WTC11 (cell line): ENCODE data around the gene CRTC2. TPM values are rescaled to one million over a fixed set of nuclear protein-coding genes. Genes with fewer than 3 reads are reported as not detected.
"Not testable (repeated sequence)": the region's sequence is repeated elsewhere in the genome, so short reads cannot be mapped to it uniquely, and the experiment has no call there.

Source experiments
- ATAC-seq: fragments of 200-7000 bp; cut with Tn5 transposase; 2 replicates; pipeline ENCODE4 v1.10.0; 2021; ENCODE audit warnings: mild to moderate bottlenecking, moderate library complexity
- CTCF ChIA-PET: fragments of 300-600 bp; sonication (Branson Sonifier 250); formaldehyde crosslinking; loops from one replicate; lab custom pipeline; 2021; ENCODE audit warnings: antibody characterized with exemption; lab: Charles Lee
- POLR2A ChIA-PET: fragments of 350-600 bp; sonication (Branson Sonifier 250); formaldehyde crosslinking; loops from one replicate; lab custom pipeline; 2021; ENCODE audit warnings: antibody characterized with exemption; lab: Charles Lee
- DNase-seq: peaks from one replicate; pipeline ENCODE4 v3.0.0; 2021; ENCODE audit warnings: low spot score
- H3K27ac Mint-ChIP-seq: 2 replicates; pipeline ENCODE4 v1.8.0; 2021; ENCODE audit warnings: mixed read lengths
- H3K27me3 Mint-ChIP-seq: 2 replicates; pipeline ENCODE4 v1.8.0; 2021; ENCODE audit warnings: low read depth, mild to moderate bottlenecking, moderate library complexity, mixed read lengths
- H3K36me3 Mint-ChIP-seq: 2 replicates; pipeline ENCODE4 v1.8.0; 2021; ENCODE audit warnings: mixed read lengths
- H3K4me1 Mint-ChIP-seq: 2 replicates; pipeline ENCODE4 v1.8.0; 2022; ENCODE audit warnings: mixed read lengths
- H3K4me3 Mint-ChIP-seq: 2 replicates; pipeline ENCODE4 v1.8.0; 2021; ENCODE audit warnings: mild to moderate bottlenecking, moderate library complexity, mixed read lengths
- H3K9me3 Mint-ChIP-seq: 2 replicates; pipeline ENCODE4 v1.8.0; 2021; ENCODE audit warnings: mixed read lengths
- CREB1 ChIP-seq: sonication (generic); formaldehyde crosslinking; IDR thresholded peaks from 2 replicates; pipeline ENCODE4 v1.8.0; 2023; ENCODE audit warnings: mild to moderate bottlenecking, missing genetic modification reagents
- ELF4 ChIP-seq: sonication (generic); formaldehyde crosslinking; IDR thresholded peaks from 2 replicates; pipeline ENCODE4 v1.8.1; 2022; ENCODE audit warnings: low read depth, mild to moderate bottlenecking, moderate library complexity, missing genetic modification reagents
- ESRRA ChIP-seq: sonication (generic); formaldehyde crosslinking; IDR thresholded peaks from 2 replicates; pipeline ENCODE4 v1.8.1; 2022; ENCODE audit warnings: mild to moderate bottlenecking, missing genetic modification reagents, borderline replicate concordance
- FOXJ3 ChIP-seq: sonication (generic); formaldehyde crosslinking; IDR thresholded peaks from 2 replicates; pipeline ENCODE4 v1.9.0; 2021; ENCODE audit warnings: missing genetic modification reagents, mild to moderate bottlenecking, borderline replicate concordance
- JAZF1 ChIP-seq: fragments of 250-450 bp; sonication (Bioruptor Pico); IDR thresholded peaks from 2 replicates; pipeline ENCODE4 v1.9.0; 2021; ENCODE audit warnings: moderate library complexity, mild to moderate bottlenecking, inconsistent platforms
- NFE2L1 ChIP-seq: sonication (generic); formaldehyde crosslinking; IDR thresholded peaks from 2 replicates; pipeline ENCODE4 v1.8.1; 2023; ENCODE audit warnings: missing genetic modification reagents
- NFYB ChIP-seq: sonication (generic); formaldehyde crosslinking; conservative IDR thresholded peaks from 2 replicates; pipeline ENCODE4 v1.8.0; 2022; ENCODE audit warnings: low read depth, missing genetic modification reagents
- RELA ChIP-seq: sonication (generic); formaldehyde crosslinking; IDR thresholded peaks from 2 replicates; pipeline ENCODE4 v1.8.1; 2022; ENCODE audit warnings: missing genetic modification reagents, mild to moderate bottlenecking, borderline replicate concordance
- RORB ChIP-seq: fragments of 250-450 bp; sonication (Bioruptor Pico); IDR thresholded peaks from 2 replicates; pipeline ENCODE4 v1.9.0; 2021; ENCODE audit warnings: mild to moderate bottlenecking
- TEAD4 ChIP-seq: sonication (generic); formaldehyde crosslinking; IDR thresholded peaks from 2 replicates; pipeline ENCODE4 v1.8.0; 2022; ENCODE audit warnings: mild to moderate bottlenecking, missing genetic modification reagents
- total RNA-seq: library from RNA; stranded (reverse); gene quantifications from 3 replicates; pipeline ENCODE4 v1.2.3, GENCODE V29; 2021
- TF ChIP-seq, protein P1 (sequence below): sonication (generic); formaldehyde crosslinking; IDR thresholded peaks from 2 replicates; pipeline ENCODE4 v1.8.1; 2023; ENCODE audit warnings: mild to moderate bottlenecking, missing genetic modification reagents, moderate library complexity
- TF ChIP-seq, protein P2 (sequence below): fragments of 250-450 bp; sonication (Bioruptor Pico); IDR thresholded peaks from 2 replicates; pipeline ENCODE4 v1.9.0; 2021; ENCODE audit warnings: mild to moderate bottlenecking, borderline replicate concordance
- TF ChIP-seq, protein P3 (sequence below): sonication (generic); formaldehyde crosslinking; IDR thresholded peaks from 2 replicates; pipeline ENCODE4 v1.8.1; 2023; ENCODE audit warnings: mild to moderate bottlenecking, moderate library complexity, missing genetic modification reagents
- TF ChIP-seq, protein P4 (sequence below): sonication (generic); formaldehyde crosslinking; IDR thresholded peaks from 2 replicates; pipeline ENCODE4 v1.8.0; 2022; ENCODE audit warnings: mild to moderate bottlenecking, missing genetic modification reagents
- TF ChIP-seq, protein P5 (sequence below): sonication (generic); formaldehyde crosslinking; IDR thresholded peaks from 2 replicates; pipeline ENCODE4 v1.8.1; 2022; ENCODE audit warnings: low read depth, missing genetic modification reagents, borderline replicate concordance
- TF ChIP-seq, protein P6 (sequence below): sonication (generic); formaldehyde crosslinking; conservative IDR thresholded peaks from 2 replicates; pipeline ENCODE4 v1.8.1; 2022; ENCODE audit warnings: mild to moderate bottlenecking, missing genetic modification reagents

The CRTC2 gene
- total RNA-seq, 1 experiment from 2014 or later = 43.7 TPM

DNA sequence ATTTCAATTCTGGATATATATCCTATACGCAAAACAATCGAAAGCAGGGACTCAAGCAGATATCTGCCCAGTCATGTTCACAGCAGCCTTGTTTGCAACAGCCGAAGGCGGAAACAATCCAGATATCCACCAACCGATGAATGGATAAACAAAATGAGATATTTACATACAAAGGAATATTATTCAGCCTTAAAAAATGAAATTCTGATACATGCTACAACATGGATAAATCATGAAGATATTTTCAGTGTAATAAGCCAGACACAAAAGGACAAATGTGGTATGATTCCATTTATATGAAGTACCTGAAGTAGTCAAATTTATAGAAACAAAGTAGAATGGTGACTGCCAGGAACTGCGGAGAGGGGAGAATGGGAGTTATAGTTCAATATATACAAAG lies 51.3 kb downstream of the CRTC2 start:
- Mint-ChIP-seq H3K27ac (peak overlapping the region; percentile 50), H3K9me3 (peaks cover 11% of the 10 kb centered on the region), H3K36me3 (peaks cover 22% of the 10 kb centered on the region), H3K27me3 (no peaks in the 10 kb centered on the region)
- ChIA-PET CTCF (no interaction called here), POLR2A (no interaction called here)
- TF ChIP-seq, protein P1, sequence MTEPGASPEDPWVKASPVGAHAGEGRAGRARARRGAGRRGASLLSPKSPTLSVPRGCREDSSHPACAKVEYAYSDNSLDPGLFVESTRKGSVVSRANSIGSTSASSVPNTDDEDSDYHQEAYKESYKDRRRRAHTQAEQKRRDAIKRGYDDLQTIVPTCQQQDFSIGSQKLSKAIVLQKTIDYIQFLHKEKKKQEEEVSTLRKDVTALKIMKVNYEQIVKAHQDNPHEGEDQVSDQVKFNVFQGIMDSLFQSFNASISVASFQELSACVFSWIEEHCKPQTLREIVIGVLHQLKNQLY = no peak
- no peak for TF ChIP-seq RORB
- TF ChIP-seq, protein P2, sequence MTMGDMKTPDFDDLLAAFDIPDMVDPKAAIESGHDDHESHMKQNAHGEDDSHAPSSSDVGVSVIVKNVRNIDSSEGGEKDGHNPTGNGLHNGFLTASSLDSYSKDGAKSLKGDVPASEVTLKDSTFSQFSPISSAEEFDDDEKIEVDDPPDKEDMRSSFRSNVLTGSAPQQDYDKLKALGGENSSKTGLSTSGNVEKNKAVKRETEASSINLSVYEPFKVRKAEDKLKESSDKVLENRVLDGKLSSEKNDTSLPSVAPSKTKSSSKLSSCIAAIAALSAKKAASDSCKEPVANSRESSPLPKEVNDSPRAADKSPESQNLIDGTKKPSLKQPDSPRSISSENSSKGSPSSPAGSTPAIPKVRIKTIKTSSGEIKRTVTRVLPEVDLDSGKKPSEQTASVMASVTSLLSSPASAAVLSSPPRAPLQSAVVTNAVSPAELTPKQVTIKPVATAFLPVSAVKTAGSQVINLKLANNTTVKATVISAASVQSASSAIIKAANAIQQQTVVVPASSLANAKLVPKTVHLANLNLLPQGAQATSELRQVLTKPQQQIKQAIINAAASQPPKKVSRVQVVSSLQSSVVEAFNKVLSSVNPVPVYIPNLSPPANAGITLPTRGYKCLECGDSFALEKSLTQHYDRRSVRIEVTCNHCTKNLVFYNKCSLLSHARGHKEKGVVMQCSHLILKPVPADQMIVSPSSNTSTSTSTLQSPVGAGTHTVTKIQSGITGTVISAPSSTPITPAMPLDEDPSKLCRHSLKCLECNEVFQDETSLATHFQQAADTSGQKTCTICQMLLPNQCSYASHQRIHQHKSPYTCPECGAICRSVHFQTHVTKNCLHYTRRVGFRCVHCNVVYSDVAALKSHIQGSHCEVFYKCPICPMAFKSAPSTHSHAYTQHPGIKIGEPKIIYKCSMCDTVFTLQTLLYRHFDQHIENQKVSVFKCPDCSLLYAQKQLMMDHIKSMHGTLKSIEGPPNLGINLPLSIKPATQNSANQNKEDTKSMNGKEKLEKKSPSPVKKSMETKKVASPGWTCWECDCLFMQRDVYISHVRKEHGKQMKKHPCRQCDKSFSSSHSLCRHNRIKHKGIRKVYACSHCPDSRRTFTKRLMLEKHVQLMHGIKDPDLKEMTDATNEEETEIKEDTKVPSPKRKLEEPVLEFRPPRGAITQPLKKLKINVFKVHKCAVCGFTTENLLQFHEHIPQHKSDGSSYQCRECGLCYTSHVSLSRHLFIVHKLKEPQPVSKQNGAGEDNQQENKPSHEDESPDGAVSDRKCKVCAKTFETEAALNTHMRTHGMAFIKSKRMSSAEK (CRISPR knock-in tag) = no peak
- TF ChIP-seq, protein P3, sequence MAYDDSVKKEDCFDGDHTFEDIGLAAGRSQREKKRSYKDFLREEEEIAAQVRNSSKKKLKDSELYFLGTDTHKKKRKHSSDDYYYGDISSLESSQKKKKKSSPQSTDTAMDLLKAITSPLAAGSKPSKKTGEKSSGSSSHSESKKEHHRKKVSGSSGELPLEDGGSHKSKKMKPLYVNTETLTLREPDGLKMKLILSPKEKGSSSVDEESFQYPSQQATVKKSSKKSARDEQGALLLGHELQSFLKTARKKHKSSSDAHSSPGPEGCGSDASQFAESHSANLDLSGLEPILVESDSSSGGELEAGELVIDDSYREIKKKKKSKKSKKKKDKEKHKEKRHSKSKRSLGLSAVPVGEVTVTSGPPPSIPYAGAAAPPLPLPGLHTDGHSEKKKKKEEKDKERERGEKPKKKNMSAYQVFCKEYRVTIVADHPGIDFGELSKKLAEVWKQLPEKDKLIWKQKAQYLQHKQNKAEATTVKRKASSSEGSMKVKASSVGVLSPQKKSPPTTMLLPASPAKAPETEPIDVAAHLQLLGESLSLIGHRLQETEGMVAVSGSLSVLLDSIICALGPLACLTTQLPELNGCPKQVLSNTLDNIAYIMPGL (CRISPR knock-in tag) = no peak
- TF ChIP-seq, protein P4, sequence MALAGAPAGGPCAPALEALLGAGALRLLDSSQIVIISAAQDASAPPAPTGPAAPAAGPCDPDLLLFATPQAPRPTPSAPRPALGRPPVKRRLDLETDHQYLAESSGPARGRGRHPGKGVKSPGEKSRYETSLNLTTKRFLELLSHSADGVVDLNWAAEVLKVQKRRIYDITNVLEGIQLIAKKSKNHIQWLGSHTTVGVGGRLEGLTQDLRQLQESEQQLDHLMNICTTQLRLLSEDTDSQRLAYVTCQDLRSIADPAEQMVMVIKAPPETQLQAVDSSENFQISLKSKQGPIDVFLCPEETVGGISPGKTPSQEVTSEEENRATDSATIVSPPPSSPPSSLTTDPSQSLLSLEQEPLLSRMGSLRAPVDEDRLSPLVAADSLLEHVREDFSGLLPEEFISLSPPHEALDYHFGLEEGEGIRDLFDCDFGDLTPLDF (CRISPR knock-in tag) = no peak
- no peak for TF ChIP-seq TEAD4 (CRISPR knock-in tag)
- no peak for TF ChIP-seq NFE2L1 (CRISPR knock-in tag)
- TF ChIP-seq NFYB (CRISPR knock-in tag) = no peak
- no peak for TF ChIP-seq RELA (CRISPR knock-in tag)
- no peak for TF ChIP-seq JAZF1 (CRISPR knock-in tag)
- TF ChIP-seq, protein P5, sequence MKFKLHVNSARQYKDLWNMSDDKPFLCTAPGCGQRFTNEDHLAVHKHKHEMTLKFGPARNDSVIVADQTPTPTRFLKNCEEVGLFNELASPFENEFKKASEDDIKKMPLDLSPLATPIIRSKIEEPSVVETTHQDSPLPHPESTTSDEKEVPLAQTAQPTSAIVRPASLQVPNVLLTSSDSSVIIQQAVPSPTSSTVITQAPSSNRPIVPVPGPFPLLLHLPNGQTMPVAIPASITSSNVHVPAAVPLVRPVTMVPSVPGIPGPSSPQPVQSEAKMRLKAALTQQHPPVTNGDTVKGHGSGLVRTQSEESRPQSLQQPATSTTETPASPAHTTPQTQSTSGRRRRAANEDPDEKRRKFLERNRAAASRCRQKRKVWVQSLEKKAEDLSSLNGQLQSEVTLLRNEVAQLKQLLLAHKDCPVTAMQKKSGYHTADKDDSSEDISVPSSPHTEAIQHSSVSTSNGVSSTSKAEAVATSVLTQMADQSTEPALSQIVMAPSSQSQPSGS (CRISPR knock-in tag) = no peak
- TF ChIP-seq, all 79 proteins: peak for 0
- Mint-ChIP-seq H3K4me3 (no peak overlapping the region), H3K4me1 (0 out of 2 replicates have a peak, but pooled peaks cover 6% of the 10 kb centered on the region)
- no peak for ATAC-seq
- DNase-seq = no peak

DNA sequence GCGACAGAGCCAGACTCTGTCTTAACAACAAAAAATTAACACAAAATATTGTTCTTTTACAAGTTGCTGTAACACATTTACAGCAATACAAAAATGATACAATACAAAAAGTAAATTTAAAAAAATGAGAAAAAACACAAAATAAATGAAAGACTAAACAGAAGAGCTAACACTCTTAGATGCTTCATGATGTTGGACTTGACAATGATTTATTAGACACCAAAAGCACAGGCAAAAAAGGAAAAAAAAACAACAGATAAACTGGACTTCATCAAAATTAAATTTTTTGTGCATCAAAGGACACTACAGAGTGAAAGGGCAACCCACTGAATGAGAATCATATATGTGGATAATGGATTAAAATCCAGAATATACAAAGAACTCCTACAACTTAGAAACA lies 52.0 kb downstream of the CRTC2 start:
- Mint-ChIP-seq H3K9me3 (peaks cover 6% of the 10 kb centered on the region; the same call in 1 of the 2 replicates), H3K4me3 (no peak overlapping the region), H3K4me1 (0 out of 2 replicates have a peak, but pooled peaks cover 6% of the 10 kb centered on the region), H3K27me3 (no peaks in the 10 kb centered on the region), H3K27ac (peak overlapping the region; percentile 50; the same call in 1 of the 2 replicates), H3K36me3 (peaks cover 20% of the 10 kb centered on the region)
- ChIA-PET POLR2A (interaction anchor here (0.6 kb wide), 2 partner anchors 12 to 634 kb away, joined by 3 read pairs; no protein-coding TSS in a partner anchor), CTCF (no interaction called here)
- TF ChIP-seq ESRRA (CRISPR knock-in tag) = no peak
- no peak for TF ChIP-seq FOXJ3 (CRISPR knock-in tag)
- no peak for TF ChIP-seq ELF4 (CRISPR knock-in tag)
- no peak for TF ChIP-seq CREB1 (CRISPR knock-in tag)
- TF ChIP-seq, protein P6, sequence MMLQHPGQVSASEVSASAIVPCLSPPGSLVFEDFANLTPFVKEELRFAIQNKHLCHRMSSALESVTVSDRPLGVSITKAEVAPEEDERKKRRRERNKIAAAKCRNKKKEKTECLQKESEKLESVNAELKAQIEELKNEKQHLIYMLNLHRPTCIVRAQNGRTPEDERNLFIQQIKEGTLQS (CRISPR knock-in tag) = no peak
- TF ChIP-seq, protein P5 (CRISPR knock-in tag) = no peak
- ATAC-seq (no peak), DNase-seq (no peak)

DNA sequence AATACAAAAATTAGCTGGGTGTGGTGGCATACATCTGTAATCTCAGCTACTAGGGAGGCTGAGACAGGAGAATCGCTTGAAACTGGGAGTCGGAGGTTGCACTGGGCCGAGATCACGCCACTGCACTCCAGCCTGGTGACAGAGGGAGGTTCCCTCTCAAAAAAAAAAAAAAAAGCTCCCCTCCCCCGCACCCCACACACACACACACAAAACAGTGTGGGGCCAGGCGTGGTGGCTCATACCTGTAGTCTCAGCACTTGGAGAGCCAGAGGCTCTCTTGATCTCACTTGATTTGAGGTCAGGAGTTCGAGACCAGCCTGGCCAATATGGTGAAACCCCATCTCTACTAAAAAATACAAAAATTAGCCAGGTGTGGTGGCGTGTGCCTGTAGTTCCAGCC lies 52.5 kb downstream of the CRTC2 start:
- Mint-ChIP-seq H3K36me3 (peaks cover 20% of the 10 kb centered on the region), H3K27ac (peak overlapping the region; percentile 53; the same call in 1 of the 2 replicates)
- ATAC-seq, H3K27me3 Mint-ChIP-seq, H3K9me3 Mint-ChIP-seq, DNase-seq, H3K4me3 Mint-ChIP-seq, CTCF ChIA-PET, H3K4me1 Mint-ChIP-seq: not testable (repeated sequence)
- POLR2A ChIA-PET = interaction anchor here (0.6 kb wide), 2 partner anchors 12 to 633 kb away, joined by 3 read pairs; no protein-coding TSS in a partner anchor
